HG03457 (cell line): ENCODE results near the gene TCERG1.
"Not testable (repeated sequence)": the region's sequence is repeated elsewhere in the genome, so short reads cannot be mapped to it uniquely, and the experiment has no call there.

Experiments used
- ATAC-seq: cut with Tn5 transposase; IDR thresholded peaks from one replicate; pipeline ENCODE4 v1.9.1; 2021; ENCODE audit warnings: moderate number of reproducible peaks; ENCODE audit not compliant: unreplicated experiment

The TCERG1 gene

DNA sequence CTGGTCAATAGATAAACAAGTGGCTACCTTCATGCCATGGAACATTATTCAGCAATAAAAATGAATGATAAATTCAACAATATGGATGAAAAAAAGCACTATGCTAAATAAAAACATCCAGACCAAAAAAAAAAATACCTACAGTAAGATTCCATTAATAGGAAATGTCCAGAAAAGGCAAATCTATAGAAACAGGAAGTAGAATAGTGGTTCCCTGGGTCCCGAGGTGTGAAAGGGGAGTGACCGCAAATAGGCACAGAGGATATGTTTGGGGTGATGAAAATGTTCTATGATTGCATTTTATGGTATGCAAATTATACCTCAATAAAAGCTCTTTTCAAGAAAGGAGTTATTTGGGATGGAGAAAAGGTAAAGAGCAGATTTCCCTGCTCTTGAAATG, 72.4 kb downstream of the TCERG1 start:
- ATAC-seq = no peak

DNA sequence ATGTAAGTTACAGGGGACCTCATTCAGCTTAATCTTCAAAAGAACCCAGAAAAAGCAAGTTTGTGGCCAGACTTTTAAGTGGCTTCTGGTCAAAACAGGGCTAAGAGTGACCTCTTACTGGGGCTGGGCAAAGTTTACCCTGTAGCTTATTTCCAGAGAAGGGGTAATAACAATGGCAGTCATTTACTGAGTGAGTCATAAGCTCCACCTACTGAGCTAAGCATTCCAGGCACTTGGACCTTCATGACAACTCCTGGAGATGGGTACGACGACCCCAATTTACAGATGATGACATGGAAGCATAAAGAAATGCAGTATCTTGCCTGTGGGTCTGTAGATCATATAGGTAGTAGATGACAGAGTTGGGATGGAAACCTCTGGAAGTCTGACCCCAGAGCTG, 73.6 kb downstream of the TCERG1 start:
- ATAC-seq = no peak

GRCh38 chr5:146521403-146522106, 74.4 kb downstream of the TCERG1 start:
- no peak for ATAC-seq

DNA sequence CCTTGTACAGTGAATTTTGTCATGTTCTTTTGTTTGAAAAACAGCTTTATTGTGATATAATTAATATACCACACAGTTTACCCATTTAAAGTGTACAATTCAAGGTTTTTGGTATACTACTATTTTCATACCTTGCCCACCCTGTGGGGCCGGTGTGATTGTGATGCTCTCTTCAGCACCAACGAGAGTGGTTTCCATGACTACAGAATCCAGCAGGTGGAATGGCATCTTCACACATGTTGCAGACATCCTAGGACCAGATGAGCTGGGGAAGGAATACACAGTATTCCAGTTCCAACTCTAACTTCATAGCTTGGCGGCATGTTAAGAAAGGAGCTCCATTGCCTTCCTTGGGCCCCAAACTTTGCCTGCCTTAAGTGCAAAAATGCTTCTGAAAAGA, 76.6 kb downstream of the TCERG1 start:
- no peak for ATAC-seq

DNA sequence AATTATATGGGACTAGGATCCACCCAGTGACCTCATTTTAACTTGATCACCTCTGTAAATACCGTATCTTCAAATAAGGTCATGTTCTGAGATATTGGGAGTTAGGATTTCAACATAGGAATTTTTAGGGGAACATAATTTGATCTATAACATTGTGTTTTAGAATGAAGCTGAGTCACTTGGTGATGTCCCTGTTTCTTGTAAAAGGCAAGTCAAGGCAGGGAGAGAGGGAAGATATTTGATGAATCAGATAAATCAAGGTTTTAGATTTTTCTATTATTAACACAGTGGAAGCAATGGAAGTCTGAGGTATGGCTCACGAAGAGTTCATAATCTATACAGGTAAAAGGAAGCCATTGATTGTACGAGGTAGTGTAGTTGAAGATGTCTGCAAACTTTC, 80.7 kb downstream of the TCERG1 start:
- no peak for ATAC-seq

DNA sequence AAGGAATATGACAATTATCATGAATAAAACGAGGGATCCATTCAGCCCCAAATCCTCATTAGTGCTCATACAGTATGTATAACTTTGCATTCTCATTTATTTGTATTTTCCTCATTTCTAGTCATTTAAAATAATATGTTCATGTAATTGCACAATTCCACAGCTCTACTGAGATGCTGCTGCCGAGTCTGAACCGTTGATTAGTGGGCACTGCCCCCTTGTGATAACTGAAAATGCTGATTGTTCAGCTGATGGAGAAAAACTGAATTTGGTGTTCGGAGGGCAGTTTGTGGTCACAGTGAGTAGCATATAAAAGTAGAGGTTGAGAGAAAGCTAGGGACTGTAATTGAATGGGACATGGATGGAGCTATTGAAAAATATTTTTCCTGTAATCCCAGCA, 81.1 kb downstream of the TCERG1 start:
- no peak for ATAC-seq

- no peak for ATAC-seq
Measured at GRCh38 chr5:146529984-146530383, 82.9 kb downstream of the TCERG1 start.

DNA sequence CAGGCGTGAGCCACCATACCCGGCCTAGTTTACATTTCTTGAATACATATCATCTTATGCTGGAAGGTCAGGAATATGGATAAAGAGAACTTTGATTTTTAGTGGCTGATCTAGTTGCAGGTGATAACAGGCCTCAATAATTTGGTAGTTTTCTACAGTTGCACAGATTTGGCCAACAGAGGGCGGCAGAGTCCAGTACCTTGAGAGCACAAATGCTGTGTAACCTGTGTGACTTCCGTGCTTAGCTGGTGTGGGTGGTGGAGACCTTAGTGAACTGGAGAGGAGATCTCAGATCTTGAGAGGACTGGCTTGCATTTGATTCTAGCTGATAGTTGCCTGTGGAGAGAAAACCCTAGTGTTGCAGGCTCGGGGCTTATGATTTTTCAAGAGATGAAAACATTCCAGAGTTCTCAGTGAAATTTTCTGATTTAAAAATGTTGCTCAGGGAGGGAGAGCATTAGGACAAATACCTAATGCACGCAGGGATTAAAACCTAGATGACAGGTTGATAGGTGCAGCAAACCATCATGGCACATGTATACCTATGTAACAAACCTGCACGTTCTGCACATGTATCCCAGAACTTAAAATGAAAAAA, 86.2 kb downstream of the TCERG1 start:
- peak; percentile 95 for ATAC-seq

GRCh38 chr5:146533882-146534281, 86.7 kb downstream of the TCERG1 start:
- ATAC-seq = no peak

GRCh38 chr5:146538432-146538831, 91.3 kb downstream of the TCERG1 start:
- ATAC-seq = no peak

- no peak for ATAC-seq
Measured at GRCh38 chr5:146539973-146540372, 92.8 kb downstream of the TCERG1 start.

- ATAC-seq = no peak
Measured at GRCh38 chr5:146540414-146540813, 93.3 kb downstream of the TCERG1 start.

DNA sequence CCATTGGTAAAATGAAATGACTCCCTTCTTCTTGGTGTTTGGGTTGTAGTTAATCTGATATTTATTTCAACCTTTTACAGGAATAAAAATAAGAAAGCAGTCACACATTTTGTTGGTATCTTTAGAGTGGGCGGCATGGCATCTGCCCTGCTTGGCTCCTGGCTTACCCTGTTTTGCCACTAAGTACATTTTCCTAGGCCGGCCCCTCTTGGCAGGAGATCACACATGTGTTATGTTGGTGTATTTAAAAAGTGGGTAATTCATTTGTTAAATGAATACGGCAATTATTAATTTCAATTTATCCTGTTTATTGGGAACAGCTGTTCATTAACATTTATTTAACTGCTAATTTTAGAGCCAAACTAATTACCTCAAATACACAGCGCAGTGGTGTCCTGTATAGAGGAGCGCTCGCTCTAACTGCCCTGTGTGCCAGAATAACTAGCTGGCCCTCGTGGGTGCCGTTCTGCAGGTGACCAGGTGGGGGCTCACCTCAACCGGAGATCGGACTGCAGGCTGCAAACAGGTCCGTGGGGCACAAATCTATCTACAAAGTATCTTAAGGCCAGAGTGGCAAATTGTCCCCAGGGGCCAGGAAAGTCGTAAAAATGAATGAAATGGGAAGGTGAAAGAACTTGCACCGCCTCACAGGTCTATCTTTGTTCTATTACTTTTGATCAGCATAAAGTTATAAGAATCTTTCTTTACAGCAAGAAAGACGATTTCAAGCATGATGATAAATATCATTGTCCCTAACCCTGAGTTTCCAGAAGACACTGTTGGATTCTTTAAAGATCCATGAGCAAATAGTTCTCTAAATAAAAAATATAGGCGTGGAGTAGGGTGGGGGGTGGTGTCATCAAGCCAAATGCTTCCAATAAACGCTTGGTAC, 95.1 kb downstream of the TCERG1 start:
- ATAC-seq = peak; percentile 97

DNA sequence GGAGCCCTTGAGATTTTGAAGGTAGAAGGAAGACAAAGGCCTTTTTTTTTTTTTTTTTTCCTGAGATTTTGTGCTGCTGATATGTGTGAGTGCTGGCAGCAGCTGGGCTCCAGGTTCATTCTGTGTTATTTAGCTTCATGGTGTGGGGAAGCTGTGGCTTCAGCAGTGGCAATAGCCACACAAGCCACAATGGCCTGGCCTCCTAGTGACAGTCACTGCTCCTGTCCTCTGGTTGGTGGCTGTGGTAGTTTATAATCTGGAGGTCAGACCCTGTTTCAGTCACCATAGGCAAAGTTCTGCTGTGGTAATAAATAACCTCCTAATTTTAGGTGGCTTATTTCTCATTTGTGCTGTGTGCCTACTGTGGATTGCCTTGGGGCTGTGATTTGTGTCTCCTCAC, 97.1 kb downstream of the TCERG1 start:
- no peak for ATAC-seq

DNA sequence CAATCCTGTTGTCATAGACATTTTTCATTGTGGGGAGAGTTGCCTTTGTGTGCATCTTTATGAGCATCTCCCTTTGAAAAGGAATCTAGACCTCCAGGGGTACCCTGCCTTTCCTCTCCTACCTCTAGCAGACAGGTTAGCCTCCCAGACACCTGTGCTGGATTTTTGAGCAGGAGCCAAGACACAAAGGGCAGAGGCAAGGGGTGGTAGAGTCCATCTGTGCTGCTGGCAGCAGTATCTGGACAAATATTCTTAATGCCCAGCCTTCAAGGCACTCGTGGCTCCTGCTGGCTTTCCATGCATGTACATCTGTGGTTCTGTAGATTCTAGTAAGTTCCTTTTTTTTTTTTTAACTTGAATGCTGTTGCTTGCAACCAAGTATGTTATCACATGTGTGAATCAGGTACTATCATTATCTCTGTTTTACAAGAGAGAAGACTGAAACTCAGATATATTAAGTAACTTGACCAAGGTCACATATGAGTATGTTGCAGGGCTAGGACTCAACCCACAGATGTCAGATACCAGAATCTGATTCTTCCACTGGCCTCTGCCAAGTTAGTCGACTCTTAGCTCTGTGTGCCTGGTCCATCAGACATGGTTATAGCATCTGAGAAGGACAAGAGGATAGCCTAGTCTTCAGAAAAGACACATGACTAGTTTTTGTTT, 101.8 kb downstream of the TCERG1 start:
- no peak for ATAC-seq

GRCh38 chr5:146549615-146550014, 102.5 kb downstream of the TCERG1 start:
- ATAC-seq = no peak

DNA sequence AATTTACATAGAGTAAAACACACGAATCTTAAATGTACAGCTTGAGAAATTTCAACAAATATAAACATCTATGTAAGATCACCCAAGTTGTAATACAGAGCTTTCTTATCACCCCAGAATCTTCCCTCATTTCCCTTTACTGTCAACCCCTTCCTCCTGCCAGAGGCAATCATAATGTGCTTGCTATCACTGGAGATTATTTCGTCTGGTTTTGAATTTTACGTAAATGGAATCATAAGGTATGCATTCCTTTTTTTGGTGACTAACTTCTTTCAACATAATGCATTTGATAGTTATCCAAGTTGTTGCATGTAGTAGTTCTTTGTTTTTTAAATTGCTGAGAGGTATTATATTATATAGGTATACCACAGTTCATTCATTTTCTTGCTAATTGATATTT, 106.3 kb downstream of the TCERG1 start:
- ATAC-seq = no peak

DNA sequence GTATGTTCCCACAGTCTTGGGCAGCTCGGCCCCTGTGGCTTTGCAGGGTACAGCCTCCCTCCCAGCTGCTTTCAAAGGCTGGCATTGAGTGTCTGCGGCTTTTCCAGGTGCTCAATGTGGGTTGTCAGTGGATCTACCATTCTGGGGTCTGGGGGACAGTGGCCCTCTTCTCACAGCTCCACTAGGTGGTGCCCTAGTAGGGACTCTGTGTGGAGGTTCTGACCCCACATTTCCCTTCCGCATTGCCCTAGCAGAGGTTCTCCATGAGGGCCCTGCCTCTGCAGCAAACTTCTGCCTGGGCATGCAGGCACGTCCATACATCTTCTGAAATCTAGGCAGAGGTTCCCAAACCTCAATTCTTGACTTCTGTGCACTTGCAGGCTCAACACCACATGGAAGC, 109.8 kb downstream of the TCERG1 start:
- not testable (repeated sequence) for ATAC-seq

DNA sequence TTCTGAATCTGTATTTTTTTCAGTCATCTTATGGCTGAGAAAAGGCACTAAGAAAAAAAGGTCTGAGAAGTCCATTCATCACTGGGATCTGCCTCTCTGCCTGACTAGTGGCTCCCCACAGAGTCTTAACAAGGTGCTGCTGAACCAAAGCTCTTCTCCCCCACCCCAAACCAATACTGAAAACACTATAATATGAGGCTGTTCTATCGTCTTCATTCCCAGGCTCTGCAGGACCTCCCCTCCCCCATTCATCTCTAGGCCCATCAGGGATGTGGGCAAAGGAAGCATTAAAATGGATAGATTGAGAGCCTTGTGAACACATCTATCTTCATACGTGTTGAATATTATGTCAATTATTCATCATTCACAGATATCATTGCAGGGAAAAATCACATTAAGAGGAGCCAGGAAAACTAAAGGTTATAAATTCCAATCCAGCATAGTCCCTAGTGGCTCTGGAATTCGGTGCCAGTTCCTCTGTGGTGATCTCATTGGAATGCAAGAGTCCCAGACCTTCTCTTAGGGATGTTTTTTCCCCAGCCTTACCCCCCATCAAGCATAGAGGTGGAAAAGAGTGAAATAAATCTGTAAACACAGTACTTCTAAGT, 113.2 kb downstream of the TCERG1 start:
- no peak for ATAC-seq
